OCI-LY7 (cell line): ENCODE data around the gene ARL3.

Source experiments
- CTCF ChIP-seq: fragments of 200-600 bp; sonication (generic); conservative IDR thresholded peaks from 2 replicates; pipeline ENCODE4 v1.5.1; 2014; ENCODE audit warnings: mild to moderate bottlenecking, antibody characterized with exemption, low read length, moderate library complexity, mixed read lengths
- EZH2phosphoT487 ChIP-seq: fragments of 200-600 bp; sonication (generic); IDR thresholded peaks from 2 replicates; pipeline ENCODE4 v1.6.1; 2018; ENCODE audit warnings: low read depth, borderline replicate concordance, mild to moderate bottlenecking, mixed run types, antibody characterized with exemption, low read length, moderate library complexity, mixed read lengths

GRCh38 chr10:102651455-102652169 is 62.6 kb downstream of the ARL3 start:
- TF ChIP-seq CTCF (no peak), EZH2phosphoT487 (no peak)
